Right renal cortex interstitium (tissue), 3 donors: ENCODE results near the gene TMEM131L. TPM values are rescaled to one million over a fixed set of nuclear protein-coding genes. Genes with fewer than 3 reads are reported as not detected.
A peak's percentile ranks its signal among the peaks of the same experiment; 100 is the strongest.

Experiments
- DNase-seq, 3 donors: peaks; one replicate each; pipeline ENCODE4 v3.0.0-alpha.2; 2013; ENCODE audit warnings: low read depth in 3 of 3, low spot score in 2 of 3
- polyA plus RNA-seq, 3 donors: library from polyadenylated mRNA; unstranded; fragments of 120-200 nt; gene quantifications; one replicate each; pipeline ENCODE4 v1.2.1, GENCODE V29; 2013; ENCODE audit not compliant: insufficient read length in 3 of 3

TMEM131L gene
- polyA plus RNA-seq, 3 donors: 24.2 to 26.6 (median 25.3) TPM

GRCh38 chr4:153684182-153684970, 218.2 kb downstream of the TMEM131L start, which contains the start of gene TLR2:
Gene TLR2, plus strand, starts transcription at chr4:153684280. Its CDS starts 18,628 bp downstream, at chr4:153702908.
- DNase-seq: peak in 1 of 3 donors; percentile 8

DNA sequence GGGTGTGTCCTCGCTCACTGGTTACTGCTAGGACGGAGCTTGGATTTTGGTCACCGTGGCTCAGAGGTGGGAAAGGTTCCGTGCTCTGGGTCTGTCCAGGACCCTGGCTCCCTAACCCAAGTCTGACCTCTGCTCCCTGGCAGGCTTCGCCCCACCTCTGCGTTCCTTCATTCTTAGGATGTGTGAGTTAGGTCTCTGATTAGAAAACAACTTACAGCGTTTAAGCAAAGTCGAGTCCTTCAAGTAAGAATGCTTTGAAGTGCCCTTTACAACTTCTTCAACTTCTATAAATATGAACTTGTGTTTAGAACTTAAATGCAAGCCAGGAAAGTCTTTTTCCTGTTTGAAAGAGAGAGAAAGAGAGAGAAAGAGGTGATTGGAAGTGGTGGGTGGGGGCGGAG, 218.8 kb downstream of the TMEM131L start:
- DNase-seq: peak in 1 of 3 donors; percentile 27

Other genes with a start within 250 kb of the TMEM131L start
- gene MND1, start 121.7 kb upstream of the TMEM131L start, polyA plus RNA-seq: 10 to 100 TPM; 16.9 to 20.4 (median 20.3) TPM
- 1 to 10 TPM; 6.5 to 7.2 (median 6.8) TPM for gene TLR2, start 217.9 kb downstream of the TMEM131L start, polyA plus RNA-seq